Vagina (tissue), 2 donors: ENCODE results near the gene PATL1. TPM values are rescaled to one million over a fixed set of nuclear protein-coding genes. Genes with fewer than 3 reads are reported as not detected.
"Not testable (repeated sequence)": the region's sequence is repeated elsewhere in the genome, so short reads cannot be mapped to it uniquely, and the experiment has no call there.

Experiments
- DNase-seq, 2 donors: peaks; one replicate each; pipeline ENCODE4 v3.0.0-alpha.2; 2017; ENCODE audit errors: extremely low spot score in 2 of 2
- H3K27ac ChIP-seq: fragments of 200-600 bp; sonication (generic); one replicate; pipeline ENCODE4 v1.5.1; 2019
- H3K27me3 ChIP-seq: fragments of 200-600 bp; sonication (generic); one replicate; pipeline ENCODE4 v1.5.1; 2019
- H3K36me3 ChIP-seq, 2 donors: fragments of 200-600 bp; sonication (generic); one replicate each; pipeline ENCODE4 v1.5.1; 2017 to 2019
- H3K4me1 ChIP-seq: fragments of 200-600 bp; sonication (generic); one replicate; pipeline ENCODE4 v1.5.1; 2019
- H3K4me3 ChIP-seq, 2 donors: fragments of 200-600 bp; sonication (generic); 1 replicate in 1 of 2; 2 replicates in 1 of 2; pipeline ENCODE4 v1.5.1; 2016 to 2019
- H3K9me3 ChIP-seq: fragments of 200-600 bp; sonication (generic); one replicate; pipeline ENCODE4 v1.5.1; 2019
- CTCF ChIP-seq, 3 experiments: fragments of 450-650 bp in 2 of 3; fragments of 200-600 bp in 1 of 3; sonication (generic) in 1 of 3; IDR thresholded peaks; one replicate each; pipeline ENCODE4 v1.5.1; 2017 to 2019; ENCODE audit warnings: antibody characterized with exemption in 3 of 3, mild to moderate bottlenecking in 2 of 3, moderate library complexity in 2 of 3
- POLR2A ChIP-seq, 2 donors: fragments of 450-650 bp; IDR thresholded peaks; one replicate each; pipeline ENCODE4 v1.6.1; 2017; ENCODE audit warnings: antibody characterized with exemption in 2 of 2, mild to moderate bottlenecking in 2 of 2, moderate library complexity in 2 of 2
- POLR2AphosphoS5 ChIP-seq, 2 donors: sonication (generic); formaldehyde crosslinking; IDR thresholded peaks; one replicate each; pipeline ENCODE4 v1.9.0; 2017; ENCODE audit warnings: antibody characterized with exemption in 2 of 2, mild to moderate bottlenecking in 2 of 2, low read depth in 1 of 2; ENCODE audit not compliant: insufficient read depth in 1 of 2
- intact Hi-C: fragments of 100-400 bp; cut with DNase I; formaldehyde crosslinking; loops from one replicate; pipeline ENCODE4 v1.15.1; 2023
- total RNA-seq: library from RNA; depleted of rRNA; stranded (reverse); fragments of >200 nt; gene quantifications from one replicate; pipeline ENCODE4 v1.2.3, GENCODE V29; 2016

PATL1 gene
- total RNA-seq, 1 donor from 2014 or later = 14.5 TPM

- intact Hi-C loops = no loop called here
- H3K4me3 ChIP-seq = no peak overlapping the region
These were observed 29.7 kb upstream of the PATL1 start for GRCh38 chr11:59698506-59698905.

GRCh38 chr11:59692915-59693314 is 24.1 kb upstream of the PATL1 start:
- Histone ChIP-seq H3K36me3 (no peaks in the 10 kb centered on the region), H3K27me3 (no peaks in the 10 kb centered on the region), H3K4me1 (no peaks in the 10 kb centered on the region), H3K9me3 (no peaks in the 10 kb centered on the region), H3K27ac (no peak overlapping the region), H3K4me3 (no peak overlapping the region)
- no peak for DNase-seq
- intact Hi-C loops = no loop called here
- TF ChIP-seq POLR2AphosphoS5 (IDR thresholded peaks at IDR 0.05; ENCODE audit: insufficient read depth in 1 of 2, low read depth in 1 of 2) = no peak
- no peak for TF ChIP-seq CTCF (IDR thresholded peaks at IDR 0.05)
- no peak for TF ChIP-seq POLR2A (IDR thresholded peaks at IDR 0.05)

More at GRCh38 chr11:59698506-59698905, 29.7 kb upstream of the PATL1 start:
- Histone ChIP-seq H3K4me1 (no peaks in the 10 kb centered on the region), H3K9me3 (no peaks in the 10 kb centered on the region), H3K36me3 (no peaks in the 10 kb centered on the region), H3K27me3 (no peaks in the 10 kb centered on the region), H3K27ac (no peak overlapping the region)
- TF ChIP-seq POLR2AphosphoS5 (IDR thresholded peaks at IDR 0.05; ENCODE audit: insufficient read depth in 1 of 2, low read depth in 1 of 2) (no peak), POLR2A (IDR thresholded peaks at IDR 0.05) (no peak), CTCF (IDR thresholded peaks at IDR 0.05) (no peak)
- DNase-seq = no peak

GRCh38 chr11:59691156-59691555 is 22.3 kb upstream of the PATL1 start:
- no peak overlapping the region for H3K27ac ChIP-seq
- TF ChIP-seq POLR2AphosphoS5 (IDR thresholded peaks at IDR 0.05; ENCODE audit: insufficient read depth in 1 of 2, low read depth in 1 of 2) = no peak
- TF ChIP-seq CTCF (IDR thresholded peaks at IDR 0.05) = no peak
- TF ChIP-seq POLR2A (IDR thresholded peaks at IDR 0.05) = no peak
- no peaks in the 10 kb centered on the region for H3K9me3 ChIP-seq
- no peak for DNase-seq
- intact Hi-C loops = no loop called here
- H3K4me3 ChIP-seq = no peak overlapping the region
- H3K36me3 ChIP-seq = no peaks in the 10 kb centered on the region
- no peaks in the 10 kb centered on the region for H3K4me1 ChIP-seq
- H3K27me3 ChIP-seq = no peaks in the 10 kb centered on the region

GRCh38 chr11:59689015-59689414 is 20.2 kb upstream of the PATL1 start:
- H3K4me3 ChIP-seq = no peak overlapping the region
- no peak for DNase-seq
- intact Hi-C loops = loop anchor here (10.0 kb wide), 1 partner anchor 154 kb away; no protein-coding TSS in a partner anchor
- no peak for TF ChIP-seq POLR2A (IDR thresholded peaks at IDR 0.05)
- no peaks in the 10 kb centered on the region for H3K27me3 ChIP-seq
- no peaks in the 10 kb centered on the region for H3K9me3 ChIP-seq
- H3K36me3 ChIP-seq = no peaks in the 10 kb centered on the region
- H3K4me1 ChIP-seq = no peaks in the 10 kb centered on the region
- no peak overlapping the region for H3K27ac ChIP-seq

GRCh38 chr11:59681260-59681725 is 12.5 kb upstream of the PATL1 start:
- H3K4me1 ChIP-seq, H3K9me3 ChIP-seq, H3K27me3 ChIP-seq, DNase-seq, H3K4me3 ChIP-seq, H3K27ac ChIP-seq, H3K36me3 ChIP-seq: not testable (repeated sequence)
- intact Hi-C loops = loop anchor here (10.0 kb wide), 1 partner anchor 146 kb away; no protein-coding TSS in a partner anchor

GRCh38 chr11:59680287-59681154 is 11.7 kb upstream of the PATL1 start:
- no peak for DNase-seq
- TF ChIP-seq POLR2A (IDR thresholded peaks at IDR 0.05) (no peak), POLR2AphosphoS5 (IDR thresholded peaks at IDR 0.05; ENCODE audit: insufficient read depth in 1 of 2, low read depth in 1 of 2) (peak in 1 of 2 donors; percentile 10), CTCF (IDR thresholded peaks at IDR 0.05) (peak; percentile 20 to 35 (median 33))
- no peaks in the 10 kb centered on the region for H3K4me1 ChIP-seq
- intact Hi-C loops = loop anchor here (10.0 kb wide), 1 partner anchor 146 kb away; no protein-coding TSS in a partner anchor
- no peaks in the 10 kb centered on the region for H3K36me3 ChIP-seq
- no peak overlapping the region for H3K27ac ChIP-seq
- H3K4me3 ChIP-seq = no peak overlapping the region
- no peaks in the 10 kb centered on the region for H3K27me3 ChIP-seq
- no peaks in the 10 kb centered on the region for H3K9me3 ChIP-seq
